ENCODE results near the gene SLC46A2. TPM values are rescaled to one million over a fixed set of nuclear protein-coding genes. Genes with fewer than 3 reads are reported as not detected.

The SLC46A2 gene
- total and polyA plus RNA-seq, 2 of the 8 experiments (the other 6 are each of a cell fraction or from before 2014, with no cell fraction given) = 0.03 TPM; not detected in 1

DNA sequence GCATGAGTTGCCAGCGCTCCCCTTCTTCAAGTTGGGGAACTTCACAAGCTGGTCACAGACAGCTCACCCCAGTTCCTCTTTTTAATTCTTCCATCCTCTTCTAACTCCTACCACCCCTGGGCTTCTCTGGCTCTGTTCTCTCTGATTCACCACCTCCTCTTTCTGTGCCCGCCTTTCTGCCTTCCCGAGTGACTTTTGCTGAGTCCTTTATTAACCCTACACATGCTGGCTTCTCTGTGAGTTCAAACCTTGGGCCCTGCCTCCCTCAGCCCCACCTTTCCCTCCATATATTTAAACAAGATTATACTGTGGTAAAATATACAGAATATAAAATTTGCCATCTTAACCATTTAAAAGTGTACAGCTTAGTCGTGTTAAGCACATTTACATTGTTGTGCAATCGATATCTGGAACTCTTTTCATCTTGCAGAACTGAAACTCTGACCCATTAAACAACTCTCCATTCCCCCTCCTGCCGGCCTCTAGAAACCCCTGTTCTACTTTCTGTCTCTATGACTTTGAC lies 32.0 kb downstream of the SLC46A2 start:
- Histone ChIP-seq H3K23ac (ENCODE audit: insufficient read length) (no peak overlapping the region), H2BK15ac (ENCODE audit: low read length) (no peak overlapping the region), H2BK120ac (replicated peaks; ENCODE audit: low read depth, low read length) (no peak overlapping the region), H3K79me1 (ENCODE audit: low read depth, low read length) (peaks cover 2% of the 10 kb centered on the region; the same call in 1 of the 2 replicates), H3K36me3 (ENCODE audit: control insufficient read depth in 2 of 4, insufficient read depth in 4 of 4, low read length in 3 of 4) (no peaks in the 10 kb centered on the region), H3K27me3 (replicated peaks in 1 of 4; ENCODE audit: control insufficient read depth in 3 of 4, extremely low read depth in 1 of 4, insufficient read depth in 3 of 4, low read length in 3 of 4) (no peaks in the 10 kb centered on the region), H3K9me3 (ENCODE audit: insufficient read depth in 2 of 2, low read depth in 1 of 2, low read length in 1 of 2) (no peaks in the 10 kb centered on the region), H2AK5ac (ENCODE audit: low read depth, low read length) (no peak overlapping the region), H3K4me3 (ENCODE audit: extremely low read depth in 1 of 4, insufficient read depth in 2 of 4, low read depth in 3 of 4, low read length in 4 of 4) (no peak overlapping the region), H3K9ac (replicated peaks in 1 of 4; ENCODE audit: extremely low read depth in 1 of 4, low read depth in 3 of 4, low read length in 3 of 4) (no peak overlapping the region), H3K27ac (ENCODE audit: low read depth, low read length) (no peak overlapping the region), H2BK12ac (ENCODE audit: low read depth, low read length) (no peak overlapping the region), H3K79me2 (ENCODE audit: control insufficient read depth in 1 of 2, insufficient read depth in 2 of 2, low read length in 2 of 2) (no peaks in the 10 kb centered on the region), H3K56ac (replicated peaks; ENCODE audit: insufficient read length, low read depth, low read length) (no peak overlapping the region), H3K4ac (replicated peaks; ENCODE audit: insufficient read length, low read depth, low read length) (no peak overlapping the region), H4K8ac (ENCODE audit: extremely low read depth, insufficient read depth, low read length) (no peak overlapping the region), H3K4me1 (replicated peaks in 1 of 4; ENCODE audit: control insufficient read depth in 3 of 4, insufficient read depth in 4 of 4, low read length in 3 of 4) (no peaks in the 10 kb centered on the region), H4K91ac (replicated peaks; ENCODE audit: insufficient read length, low read length) (no peak overlapping the region), H2BK20ac (ENCODE audit: low read length) (no peak overlapping the region), H3K4me2 (ENCODE audit: insufficient read depth in 1 of 2, low read depth in 2 of 2, low read length in 2 of 2) (no peak overlapping the region), H2AFZ (ENCODE audit: low read length) (no peak overlapping the region), H4K5ac (ENCODE audit: insufficient read length, low read depth, low read length) (no peak overlapping the region), H4K20me1 (replicated peaks in 1 of 2; ENCODE audit: control insufficient read depth in 1 of 2, insufficient read depth in 2 of 2, low read length in 2 of 2) (peaks cover 0 to 5% of the 10 kb centered on the region in 2 experiments), H2BK5ac (ENCODE audit: low read depth, low read length) (no peak overlapping the region), H3K18ac (ENCODE audit: extremely low read depth, low read length) (no peak overlapping the region), H3K14ac (ENCODE audit: insufficient read length) (no peak overlapping the region), H3K23me2 (ENCODE audit: low read depth, low read length) (no peaks in the 10 kb centered on the region; the same call in 1 of the 2 replicates)
- ChIA-PET POLR2A (ENCODE audit: partially characterized antibody) (no interaction called here), CTCF (ENCODE audit: partially characterized antibody) (interaction anchor here (0.7 to 6.0 kb wide), 4 partner anchors 10 to 34 kb away, joined by 3 to 51 read pairs (median 4); no protein-coding TSS in a partner anchor)
- no peak for DNase-seq (ENCODE audit: low read depth in 1 of 2, low spot score in 2 of 2)
- FAIRE-seq = no peak
- WGBS, 2 experiments (ENCODE audit: extremely low coverage in 1 of 2, insufficient coverage in 1 of 2, insufficient read length in 1 of 2, insufficient replicate concordance in 2 of 2, low coverage in 1 of 2, low lambda C conversion rate in 2 of 2, missing lambda C conversion rate in 1 of 2) = 76% methylated on average over 6 of the region's 6 CpGs; no CpG with 5 or more reads in 1 of the 2 experiments
- no peak for TF ChIP-seq SIX5 (IDR thresholded peaks at IDR 0.05; ENCODE audit: low read depth, low read length)
- no peak for TF ChIP-seq POU5F1 (IDR thresholded peaks at IDR 0.05; ENCODE audit: low read depth, low read length)
- no peak for TF ChIP-seq SP4 (IDR thresholded peaks at IDR 0.05; ENCODE audit: low read length)
- TF ChIP-seq ATF2 (IDR thresholded peaks at IDR 0.05; ENCODE audit: low read length) = no peak
- no peak for TF ChIP-seq SUZ12 (IDR thresholded peaks at IDR 0.05; ENCODE audit: low read length)
- TF ChIP-seq CBX8 (IDR thresholded peaks at IDR 0.05; ENCODE audit: borderline replicate concordance, low read depth, low read length) = no peak
- no peak for TF ChIP-seq CTBP2 (IDR thresholded peaks at IDR 0.05; ENCODE audit: borderline replicate concordance, insufficient read depth, insufficient read length, low read length)
- TF ChIP-seq TAF7 (optimal IDR thresholded peaks at IDR 0.05; ENCODE audit: borderline replicate concordance, low read depth, low read length) = no peak
- no peak for TF ChIP-seq SRF (IDR thresholded peaks at IDR 0.05; ENCODE audit: low read depth, low read length)
- TF ChIP-seq, protein P1, sequence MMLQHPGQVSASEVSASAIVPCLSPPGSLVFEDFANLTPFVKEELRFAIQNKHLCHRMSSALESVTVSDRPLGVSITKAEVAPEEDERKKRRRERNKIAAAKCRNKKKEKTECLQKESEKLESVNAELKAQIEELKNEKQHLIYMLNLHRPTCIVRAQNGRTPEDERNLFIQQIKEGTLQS (IDR thresholded peaks at IDR 0.05; ENCODE audit: insufficient read depth, low read depth, low read length) = no peak
- TF ChIP-seq E2F6 (IDR thresholded peaks at IDR 0.05) = no peak
